Erythroblast (primary cell): Measurements from ENCODE around the gene CHCHD3.
"Not testable (repeated sequence)": the region's sequence is repeated elsewhere in the genome, so short reads cannot be mapped to it uniquely, and the experiment has no call there.

ENCODE experiments used
- DNase-seq, 2 experiments: peaks; one replicate each; lab custom pipeline; 2025; lab: John Stamatoyannopoulos, UW
- GATA1 ChIP-seq: IDR thresholded peaks from 2 replicates; pipeline ENCODE4 v1.6.1; 2011; ENCODE audit warnings: low read depth, mild to moderate bottlenecking, control low read depth, low read length, moderate library complexity
- POLR2A ChIP-seq: IDR thresholded peaks from 2 replicates; pipeline ENCODE4 v1.6.1; 2011; ENCODE audit warnings: mild to moderate bottlenecking, low read length

Gene CHCHD3

GRCh38 chr7:133044722-133045473 lies 37.0 kb downstream of the CHCHD3 start:
- TF ChIP-seq POLR2A: no peak
- no peak for TF ChIP-seq GATA1

GRCh38 chr7:133040674-133041073 lies 41.2 kb downstream of the CHCHD3 start:
- DNase-seq: no peak
- TF ChIP-seq POLR2A (no peak), GATA1 (no peak)

More at GRCh38 chr7:133044722-133045473, 37.0 kb downstream of the CHCHD3 start:
- DNase-seq: no peak

- TF ChIP-seq POLR2A (no peak), GATA1 (no peak)
- DNase-seq: no peak
Measured at GRCh38 chr7:133040178-133040577, 41.7 kb downstream of the CHCHD3 start.

- no peak for DNase-seq
- TF ChIP-seq GATA1 (no peak), POLR2A (no peak)
Measured at GRCh38 chr7:133039614-133040013, 42.3 kb downstream of the CHCHD3 start.

- TF ChIP-seq POLR2A (no peak), GATA1 (no peak)
- no peak for DNase-seq
Measured at GRCh38 chr7:133036289-133036688, 45.6 kb downstream of the CHCHD3 start.

- DNase-seq: not testable (repeated sequence)
Measured at GRCh38 chr7:133035240-133035639, 46.6 kb downstream of the CHCHD3 start.

GRCh38 chr7:133030346-133030745 lies 51.5 kb downstream of the CHCHD3 start:
- TF ChIP-seq GATA1 (no peak), POLR2A (no peak)
- no peak for DNase-seq

- TF ChIP-seq GATA1 (no peak), POLR2A (no peak)
- DNase-seq: no peak
Measured at GRCh38 chr7:133029463-133029862, 52.4 kb downstream of the CHCHD3 start.

GRCh38 chr7:133027397-133027796 lies 54.5 kb downstream of the CHCHD3 start:
- TF ChIP-seq POLR2A: no peak
- no peak for TF ChIP-seq GATA1
- DNase-seq: no peak

GRCh38 chr7:133026210-133026859 lies 55.6 kb downstream of the CHCHD3 start:
- TF ChIP-seq GATA1: no peak
- no peak for TF ChIP-seq POLR2A
- DNase-seq: no peak

- DNase-seq: no peak
- TF ChIP-seq POLR2A (no peak), GATA1 (no peak)
Measured at GRCh38 chr7:133025056-133025455, 56.8 kb downstream of the CHCHD3 start.

- no peak for DNase-seq
- no peak for TF ChIP-seq POLR2A
- no peak for TF ChIP-seq GATA1
Measured at GRCh38 chr7:133024596-133024995, 57.3 kb downstream of the CHCHD3 start.

- DNase-seq: no peak
- no peak for TF ChIP-seq POLR2A
- no peak for TF ChIP-seq GATA1
Measured at GRCh38 chr7:133023370-133024071, 58.4 kb downstream of the CHCHD3 start.

GRCh38 chr7:133022661-133023060 lies 59.2 kb downstream of the CHCHD3 start:
- DNase-seq: no peak
- TF ChIP-seq POLR2A: no peak
- no peak for TF ChIP-seq GATA1

- DNase-seq: no peak
- TF ChIP-seq POLR2A: no peak
- TF ChIP-seq GATA1: no peak
Measured at GRCh38 chr7:133021196-133021595, 60.7 kb downstream of the CHCHD3 start.
